ENCODE data around the gene DMRT1. TPM values are rescaled to one million over a fixed set of nuclear protein-coding genes. Genes with fewer than 3 reads are reported as not detected.

DMRT1 gene
- total RNA-seq, 1 donor from 2014 or later, result not detected

DNA sequence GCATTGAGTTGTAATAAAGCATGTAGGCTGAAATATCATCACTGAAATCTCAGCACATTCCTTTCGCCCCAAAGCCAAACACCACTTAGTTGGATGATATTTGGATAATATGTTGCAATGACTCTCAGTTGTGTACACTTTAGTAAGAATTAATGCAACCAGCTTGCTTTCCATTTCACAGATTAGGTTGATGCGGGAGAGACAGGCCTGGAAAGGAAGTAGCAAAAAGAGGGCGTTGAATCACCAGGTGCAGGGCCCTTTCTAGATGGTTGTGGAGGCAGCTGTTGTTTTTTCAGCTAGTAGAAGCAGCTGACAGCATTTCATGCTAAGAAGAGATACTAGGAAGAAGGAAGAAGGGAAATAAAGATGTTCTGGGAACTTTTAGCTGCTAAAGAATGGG is 165.8 kb downstream of the DMRT1 start:
- Histone ChIP-seq H3K4me3 (ENCODE audit: insufficient read depth, low read depth, low read length) (no peak overlapping the region), H3K27ac (ENCODE audit: low read depth, low read length) (no peak overlapping the region), H3K4me1 (ENCODE audit: insufficient read depth, low read length) (no peaks in the 10 kb centered on the region), H4K20me1 (ENCODE audit: insufficient read depth, low read length) (no peaks in the 10 kb centered on the region), H2AFZ (ENCODE audit: low read depth, low read length) (no peak overlapping the region), H3K4me2 (ENCODE audit: low read length) (no peak overlapping the region), H3K9me3 (ENCODE audit: insufficient read depth, low read depth, low read length) (no peaks in the 10 kb centered on the region), H3K79me2 (ENCODE audit: insufficient read depth, low read length) (no peaks in the 10 kb centered on the region), H3K27me3 (ENCODE audit: insufficient read depth, low read length) (peaks cover 3% of the 10 kb centered on the region), H3K9ac (ENCODE audit: low read length) (no peak overlapping the region), H3K36me3 (ENCODE audit: insufficient read depth, low read length) (no peaks in the 10 kb centered on the region)
- no peak overlapping the region for H3K4me3 Mint-ChIP-seq (ENCODE audit: unreplicated experiment)
- no peak overlapping the region for H3K27ac Mint-ChIP-seq (ENCODE audit: unreplicated experiment)
- DNase-seq (ENCODE audit: low read depth) (no peak), FAIRE-seq (no peak)
- H3K9me3 Mint-ChIP-seq (ENCODE audit: unreplicated experiment), result no peaks in the 10 kb centered on the region
- no peaks in the 10 kb centered on the region for H3K4me1 Mint-ChIP-seq (ENCODE audit: low read depth, unreplicated experiment)
- H3K27me3 Mint-ChIP-seq (ENCODE audit: low read depth, unreplicated experiment), result peaks cover 8% of the 10 kb centered on the region
- TF ChIP-seq EZH2 (IDR thresholded peaks at IDR 0.05; ENCODE audit: insufficient read depth, low read length), result no peak
- TF ChIP-seq, protein P1, sequence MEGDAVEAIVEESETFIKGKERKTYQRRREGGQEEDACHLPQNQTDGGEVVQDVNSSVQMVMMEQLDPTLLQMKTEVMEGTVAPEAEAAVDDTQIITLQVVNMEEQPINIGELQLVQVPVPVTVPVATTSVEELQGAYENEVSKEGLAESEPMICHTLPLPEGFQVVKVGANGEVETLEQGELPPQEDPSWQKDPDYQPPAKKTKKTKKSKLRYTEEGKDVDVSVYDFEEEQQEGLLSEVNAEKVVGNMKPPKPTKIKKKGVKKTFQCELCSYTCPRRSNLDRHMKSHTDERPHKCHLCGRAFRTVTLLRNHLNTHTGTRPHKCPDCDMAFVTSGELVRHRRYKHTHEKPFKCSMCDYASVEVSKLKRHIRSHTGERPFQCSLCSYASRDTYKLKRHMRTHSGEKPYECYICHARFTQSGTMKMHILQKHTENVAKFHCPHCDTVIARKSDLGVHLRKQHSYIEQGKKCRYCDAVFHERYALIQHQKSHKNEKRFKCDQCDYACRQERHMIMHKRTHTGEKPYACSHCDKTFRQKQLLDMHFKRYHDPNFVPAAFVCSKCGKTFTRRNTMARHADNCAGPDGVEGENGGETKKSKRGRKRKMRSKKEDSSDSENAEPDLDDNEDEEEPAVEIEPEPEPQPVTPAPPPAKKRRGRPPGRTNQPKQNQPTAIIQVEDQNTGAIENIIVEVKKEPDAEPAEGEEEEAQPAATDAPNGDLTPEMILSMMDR (IDR thresholded peaks at IDR 0.05; ENCODE audit: insufficient read depth, low read depth, low read length), result no peak
- no peaks in the 10 kb centered on the region for H3K36me3 Mint-ChIP-seq (ENCODE audit: low read depth, unreplicated experiment)

DNA sequence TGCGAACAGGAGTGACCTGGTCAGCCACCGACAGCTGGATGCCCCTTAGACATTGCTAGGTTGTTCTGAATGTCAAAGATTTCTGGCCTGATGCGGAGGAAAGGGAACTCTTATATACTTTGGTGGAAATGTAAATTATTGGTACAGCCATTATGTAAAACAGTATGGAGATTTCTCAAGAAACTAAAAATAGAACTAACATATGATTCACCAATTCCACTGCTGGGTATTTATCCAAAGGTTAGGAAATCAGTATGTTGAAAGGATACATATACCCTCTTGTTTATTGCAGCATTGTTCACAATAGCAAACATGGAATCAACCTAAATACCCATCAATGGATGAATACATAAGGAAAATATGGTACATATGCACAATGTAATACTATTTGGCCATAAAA is 166.7 kb downstream of the DMRT1 start:
- Mint-ChIP-seq H3K4me3 (ENCODE audit: unreplicated experiment) (no peak overlapping the region), H3K27ac (ENCODE audit: unreplicated experiment) (no peak overlapping the region), H3K4me1 (ENCODE audit: low read depth, unreplicated experiment) (no peaks in the 10 kb centered on the region), H3K9me3 (ENCODE audit: unreplicated experiment) (no peaks in the 10 kb centered on the region), H3K36me3 (ENCODE audit: low read depth, unreplicated experiment) (no peaks in the 10 kb centered on the region), H3K27me3 (ENCODE audit: low read depth, unreplicated experiment) (peaks cover 12% of the 10 kb centered on the region)
- Histone ChIP-seq H3K27ac (ENCODE audit: low read depth, low read length) (no peak overlapping the region), H3K9me3 (ENCODE audit: insufficient read depth, low read depth, low read length) (no peaks in the 10 kb centered on the region), H3K79me2 (ENCODE audit: insufficient read depth, low read length) (no peaks in the 10 kb centered on the region), H4K20me1 (ENCODE audit: insufficient read depth, low read length) (no peaks in the 10 kb centered on the region), H3K4me2 (ENCODE audit: low read length) (no peak overlapping the region), H3K4me3 (ENCODE audit: insufficient read depth, low read depth, low read length) (no peak overlapping the region), H3K36me3 (ENCODE audit: insufficient read depth, low read length) (no peaks in the 10 kb centered on the region), H3K9ac (ENCODE audit: low read length) (no peak overlapping the region), H3K4me1 (ENCODE audit: insufficient read depth, low read length) (no peaks in the 10 kb centered on the region), H2AFZ (ENCODE audit: low read depth, low read length) (no peak overlapping the region), H3K27me3 (ENCODE audit: insufficient read depth, low read length) (peaks cover 3% of the 10 kb centered on the region)
- no peak for TF ChIP-seq EZH2 (IDR thresholded peaks at IDR 0.05; ENCODE audit: insufficient read depth, low read length)
- TF ChIP-seq, protein P1 (IDR thresholded peaks at IDR 0.05; ENCODE audit: insufficient read depth, low read depth, low read length), result no peak
- DNase-seq (ENCODE audit: low read depth) (no peak), FAIRE-seq (no peak)

DNA sequence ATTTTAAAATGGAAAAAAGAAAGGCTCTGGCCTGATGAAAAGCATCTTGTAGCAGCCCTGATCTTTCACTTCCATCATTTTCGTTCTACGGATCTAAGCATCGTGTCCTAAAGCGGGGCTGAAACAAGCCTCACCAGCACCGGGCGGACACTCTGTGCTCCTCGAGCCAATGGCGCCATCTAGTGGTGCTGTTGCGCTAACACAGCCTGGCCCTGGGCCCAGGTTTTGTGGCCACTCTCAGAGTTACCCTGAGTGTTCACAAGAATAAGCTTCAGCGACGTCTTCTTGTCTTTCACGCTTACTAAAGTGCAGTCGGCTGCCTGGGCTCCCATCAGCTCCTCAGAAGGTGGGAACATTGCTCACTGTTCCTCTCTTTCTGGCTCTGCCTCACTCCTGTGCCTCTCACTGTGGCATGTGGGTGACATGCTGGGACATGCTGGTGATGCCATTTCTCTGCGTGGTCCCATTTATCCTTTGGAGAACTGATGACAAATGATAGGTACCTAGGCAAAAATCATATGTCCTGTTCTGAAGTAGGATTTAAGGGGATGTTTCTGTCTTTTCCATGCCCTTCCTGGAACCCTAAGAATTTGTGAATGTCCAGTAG is 167.7 kb downstream of the DMRT1 start:
- H3K36me3 ChIP-seq (ENCODE audit: insufficient read depth, low read length), result no peaks in the 10 kb centered on the region
- Mint-ChIP-seq H3K9me3 (ENCODE audit: unreplicated experiment) (no peaks in the 10 kb centered on the region), H3K27me3 (ENCODE audit: low read depth, unreplicated experiment) (peaks cover 12% of the 10 kb centered on the region), H3K36me3 (ENCODE audit: low read depth, unreplicated experiment) (no peaks in the 10 kb centered on the region), H3K4me3 (ENCODE audit: unreplicated experiment) (no peak overlapping the region), H3K4me1 (ENCODE audit: low read depth, unreplicated experiment) (no peaks in the 10 kb centered on the region), H3K27ac (ENCODE audit: unreplicated experiment) (peak overlapping the region; percentile 1)
- H3K27me3 ChIP-seq (ENCODE audit: insufficient read depth, low read length), result peaks cover 3% of the 10 kb centered on the region
- DNase-seq (ENCODE audit: low read depth), result peak; percentile 25
- FAIRE-seq, result no peak
- H3K27ac ChIP-seq (ENCODE audit: low read depth, low read length), result no peak overlapping the region
- no peak overlapping the region for H3K4me2 ChIP-seq (ENCODE audit: low read length)
- no peaks in the 10 kb centered on the region for H4K20me1 ChIP-seq (ENCODE audit: insufficient read depth, low read length)
- H2AFZ ChIP-seq (ENCODE audit: low read depth, low read length), result peak overlapping the region; percentile 30
- no peaks in the 10 kb centered on the region for H3K79me2 ChIP-seq (ENCODE audit: insufficient read depth, low read length)
- no peak overlapping the region for H3K4me3 ChIP-seq (ENCODE audit: insufficient read depth, low read depth, low read length)
- no peaks in the 10 kb centered on the region for H3K9me3 ChIP-seq (ENCODE audit: insufficient read depth, low read depth, low read length)
- no peak overlapping the region for H3K9ac ChIP-seq (ENCODE audit: low read length)
- H3K4me1 ChIP-seq (ENCODE audit: insufficient read depth, low read length), result no peaks in the 10 kb centered on the region
- no peak for TF ChIP-seq EZH2 (IDR thresholded peaks at IDR 0.05; ENCODE audit: insufficient read depth, low read length)
- TF ChIP-seq, protein P1 (IDR thresholded peaks at IDR 0.05; ENCODE audit: insufficient read depth, low read depth, low read length), result peak; percentile 96
